Neural cell (in vitro differentiated cells): ENCODE data around the gene COIL.

Source experiments
- CTCF ChIP-seq: fragments of 450-650 bp; IDR thresholded peaks from 2 replicates; pipeline ENCODE4 v1.5.1; 2014; ENCODE audit warnings: antibody characterized with exemption, mild to moderate bottlenecking, moderate library complexity; ENCODE audit not compliant: poor library complexity, severe bottlenecking
- EP300 ChIP-seq: fragments of 450-650 bp; conservative IDR thresholded peaks from 2 replicates; pipeline ENCODE4 v1.6.1; 2014; ENCODE audit warnings: antibody characterized with exemption, mild to moderate bottlenecking, moderate library complexity; ENCODE audit not compliant: poor library complexity, severe bottlenecking
- EZH2 ChIP-seq: fragments of 200-600, 300-800 bp; shearing (Covaris generic), sonication (generic); IDR thresholded peaks from 2 replicates; pipeline ENCODE4 v1.6.1; 2014; ENCODE audit warnings: antibody characterized with exemption, low read length, borderline replicate concordance, mild to moderate bottlenecking; ENCODE audit not compliant: insufficient read depth, poor library complexity, severe bottlenecking
- POLR2AphosphoS5 ChIP-seq: IDR thresholded peaks from 2 replicates; pipeline ENCODE4 v1.6.1; 2012
- RAD21 ChIP-seq: fragments of 450-650 bp; conservative IDR thresholded peaks from 2 replicates; pipeline ENCODE4 v1.6.1; 2014; ENCODE audit warnings: antibody characterized with exemption, mild to moderate bottlenecking, moderate library complexity
- SMC3 ChIP-seq: fragments of 450-650 bp; conservative IDR thresholded peaks from 2 replicates; pipeline ENCODE4 v1.6.1; 2014; ENCODE audit warnings: antibody characterized with exemption, mild to moderate bottlenecking, moderate library complexity; ENCODE audit not compliant: poor library complexity
- TAF1 ChIP-seq: IDR thresholded peaks from 2 replicates; pipeline ENCODE4 v1.6.1; 2012; ENCODE audit warnings: low read depth

GRCh38 chr17:56899403-56899802 lies 61.4 kb downstream of the COIL start:
- TF ChIP-seq CTCF (no peak), RAD21 (no peak), POLR2AphosphoS5 (no peak), EZH2 (no peak), SMC3 (no peak), TAF1 (no peak), EP300 (no peak)
